Tibial nerve (tissue), 4 donors: ENCODE measurements around the gene AIMP1.

ENCODE experiments used
- CTCF ChIP-seq, 5 experiments: fragments of 200-600 bp in 3 of 5; fragments of 450-650 bp in 2 of 5; sonication (generic) in 3 of 5; IDR thresholded peaks; one replicate each; pipeline ENCODE4 v1.5.1; 2016 to 2019; ENCODE audit warnings: antibody characterized with exemption in 5 of 5, mild to moderate bottlenecking in 3 of 5, moderate library complexity in 2 of 5
- EP300 ChIP-seq, 2 donors: sonication (generic); formaldehyde crosslinking; IDR thresholded peaks; one replicate each; pipeline ENCODE4 v1.6.1; 2017; ENCODE audit warnings: antibody characterized with exemption in 2 of 2, mild to moderate bottlenecking in 1 of 2

DNA sequence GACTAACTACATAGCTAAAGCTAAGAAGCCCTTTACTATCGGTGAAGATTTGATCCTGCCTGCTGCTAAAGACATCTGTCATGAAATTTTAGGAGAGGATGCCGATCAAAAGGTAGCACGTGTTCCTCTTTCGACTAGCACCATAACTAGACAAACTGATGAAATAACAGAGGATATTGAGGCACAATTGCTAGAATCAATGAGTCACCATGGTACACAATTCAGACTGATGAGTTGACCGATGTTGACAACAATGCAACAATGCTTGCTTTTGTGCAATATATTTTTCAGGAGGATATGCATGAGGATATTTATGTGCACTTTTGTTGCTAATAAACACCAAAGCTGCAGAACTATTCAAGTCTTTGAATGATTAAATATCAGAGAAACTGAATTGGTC, 24.7 kb upstream of the AIMP1 start:
- TF ChIP-seq CTCF (IDR thresholded peaks at IDR 0.05): no peak
- TF ChIP-seq EP300 (IDR thresholded peaks at IDR 0.05): no peak
